BLaER1 treated with 17β-estradiol and CSF1 and Interleukin-3, amounts not matched to agents 10 nM and 100 nM (cell line): ENCODE data around the gene TRIM7.

Experiments used
- H3K27ac ChIP-seq, 11 experiments: shearing (Covaris generic); formaldehyde crosslinking; 2 replicates each; pipeline ENCODE4 v1.8.1; 2022
- H3K27me3 ChIP-seq, 11 experiments: shearing (Covaris generic); formaldehyde crosslinking; 2 replicates each; pipeline ENCODE4 v1.8.1; 2022
- H3K36me3 ChIP-seq, 11 experiments: shearing (Covaris generic); formaldehyde crosslinking; 2 replicates each; pipeline ENCODE4 v1.8.1; 2022
- H3K4me1 ChIP-seq, 10 experiments: shearing (Covaris generic); formaldehyde crosslinking; 2 replicates each; pipeline ENCODE4 v1.8.1; 2022
- H3K4me2 ChIP-seq, 11 experiments: shearing (Covaris generic); formaldehyde crosslinking; 2 replicates each; pipeline ENCODE4 v1.8.1; 2022
- H3K4me3 ChIP-seq, 10 experiments: shearing (Covaris generic); formaldehyde crosslinking; 2 replicates each; pipeline ENCODE4 v1.8.1; 2022
- H3K9ac ChIP-seq, 11 experiments: shearing (Covaris generic); formaldehyde crosslinking; 2 replicates each; pipeline ENCODE4 v1.8.1; 2022
- H3K9me3 ChIP-seq, 11 experiments: shearing (Covaris generic); formaldehyde crosslinking; replicated peaks in 1 of 11; 2 replicates each; pipeline ENCODE4 v1.8.1; 2022
- H4K20me1 ChIP-seq, 11 experiments: shearing (Covaris generic); formaldehyde crosslinking; 2 replicates each; pipeline ENCODE4 v1.8.1; 2022
- Cebpa-rat ChIP-seq, 11 experiments: shearing (Covaris generic); IDR thresholded peaks; 2 replicates each; pipeline ENCODE4 v1.8.1; 2022

Gene TRIM7

GRCh38 chr5:181203777-181204112 is 1.3 kb downstream of the TRIM7 start:
- Histone ChIP-seq H3K9ac (peak overlapping the region in 6 of 11 experiments; percentile 38 to 78 (median 70); a peak in 10 of 22 replicates), H3K9me3 (no peaks in the 10 kb centered on the region)

GRCh38 chr5:181203093-181203711 is 1.8 kb downstream of the TRIM7 start:
- H3K27ac ChIP-seq: no peak overlapping the region
- H3K4me2 ChIP-seq: peak overlapping the region; percentile 95 to 100 (median 99)
- H3K27me3 ChIP-seq: peaks cover 40 to 78% (median 69%) of the 10 kb centered on the region in 11 experiments

More at GRCh38 chr5:181203777-181204112, 1.3 kb downstream of the TRIM7 start:
- TF ChIP-seq Cebpa-rat (IDR thresholded peaks at IDR 0.05): no peak
- H3K27me3 ChIP-seq: peaks cover 40 to 80% (median 69%) of the 10 kb centered on the region in 11 experiments
- no peak overlapping the region for H3K27ac ChIP-seq
- H3K4me3 ChIP-seq: peak overlapping the region; percentile 61 to 75 (median 71)
- H4K20me1 ChIP-seq: peaks cover 0 to 30% (median 19%) of the 10 kb centered on the region in 11 experiments; a peak in 15 of 22 replicates
- H3K4me1 ChIP-seq: peaks cover 29 to 61% (median 47%) of the 10 kb centered on the region in 10 experiments
- H3K36me3 ChIP-seq: no peaks in the 10 kb centered on the region
- H3K4me2 ChIP-seq: peak overlapping the region; percentile 95 to 100 (median 99)

DNA sequence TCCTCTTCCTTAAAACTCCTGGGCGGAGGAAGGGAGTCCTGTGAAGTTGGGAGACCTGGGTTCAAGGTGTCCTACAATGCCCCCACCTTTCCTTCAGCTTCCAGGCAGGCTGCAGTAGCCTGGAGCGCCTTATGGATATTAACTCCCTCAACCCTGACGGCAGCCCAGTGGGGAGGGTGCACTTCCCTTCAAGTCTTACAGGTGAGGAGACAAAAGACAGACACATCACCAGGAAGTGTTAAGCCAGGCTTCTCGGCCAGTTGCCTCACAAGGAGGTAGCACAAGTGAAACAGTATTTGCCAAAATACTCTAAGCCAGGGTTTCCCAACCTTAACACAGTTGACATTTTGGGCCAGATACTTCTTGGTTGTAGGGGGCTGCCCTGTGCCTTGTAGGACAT is 4.2 kb downstream of the TRIM7 start:
- Histone ChIP-seq H3K4me3 (no peak overlapping the region), H3K9ac (no peak overlapping the region), H4K20me1 (peaks cover 0 to 24% (median 12%) of the 10 kb centered on the region in 11 experiments; a peak in 14 of 22 replicates), H3K4me1 (peaks cover 24 to 67% (median 58%) of the 10 kb centered on the region in 10 experiments), H3K27me3 (peaks cover 32 to 54% (median 51%) of the 10 kb centered on the region in 11 experiments), H3K27ac (no peak overlapping the region), H3K36me3 (no peaks in the 10 kb centered on the region), H3K4me2 (0 out of 22 replicates have a peak overlapping the region, but pooled peaks of 3 of the 11 experiments have one; percentile 1 to 9 (median 6)), H3K9me3 (no peaks in the 10 kb centered on the region)
- TF ChIP-seq Cebpa-rat (IDR thresholded peaks at IDR 0.05): no peak

More at GRCh38 chr5:181203093-181203711, 1.8 kb downstream of the TRIM7 start:
- H3K4me1 ChIP-seq: peaks cover 31 to 66% (median 52%) of the 10 kb centered on the region in 10 experiments
- no peaks in the 10 kb centered on the region for H3K36me3 ChIP-seq
- H3K9ac ChIP-seq: no peak overlapping the region; a peak in 1 of 22 replicates
- peaks cover 0 to 30% (median 19%) of the 10 kb centered on the region in 11 experiments; a peak in 15 of 22 replicates for H4K20me1 ChIP-seq
- no peaks in the 10 kb centered on the region for H3K9me3 ChIP-seq
- peak in 6 of 11 experiments; percentile 47 to 89 (median 72); a peak in 11 of 22 replicates for TF ChIP-seq Cebpa-rat (IDR thresholded peaks at IDR 0.05)
- peak overlapping the region in 8 of 10 experiments; percentile 62 to 75 (median 72); a peak in 9 of 20 replicates for H3K4me3 ChIP-seq

DNA sequence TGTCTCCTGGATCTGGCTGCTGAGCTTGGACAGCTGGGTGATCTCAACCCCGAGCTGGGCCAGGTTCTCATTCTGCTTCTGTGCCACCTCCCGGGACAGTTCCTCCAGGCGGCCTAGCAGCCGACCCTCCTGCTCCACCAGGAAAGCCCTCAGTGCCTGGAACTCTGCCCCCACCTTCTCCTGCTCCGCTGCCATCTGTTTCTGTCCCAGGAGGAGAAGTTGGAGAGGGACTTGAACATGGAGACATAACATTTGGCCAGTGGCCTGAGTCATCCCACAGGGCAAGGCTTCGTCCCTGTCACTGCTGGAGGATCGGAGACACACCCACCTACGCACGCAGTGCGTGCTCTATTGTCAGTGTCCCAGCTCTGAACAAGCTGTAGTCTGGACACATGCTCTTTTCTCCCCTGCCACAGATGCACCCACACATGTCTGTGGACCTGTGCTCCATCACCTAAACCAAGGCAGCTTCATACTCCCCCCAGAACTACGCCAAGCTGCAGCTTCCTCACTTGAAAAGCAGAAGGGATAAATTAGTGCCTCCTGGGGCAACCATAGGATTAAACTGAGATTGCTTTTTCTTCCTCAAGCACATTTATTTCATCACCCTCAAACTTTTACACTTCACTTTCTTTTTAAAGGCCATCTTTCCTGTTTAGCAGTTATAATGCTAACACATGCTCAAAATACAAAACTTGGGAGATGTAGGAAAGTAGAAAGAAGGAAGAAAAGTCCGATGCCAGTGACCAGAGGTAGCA is 4.9 kb downstream of the TRIM7 start:
- peaks cover 0 to 16% (median 6%) of the 10 kb centered on the region in 11 experiments; a peak in 10 of 22 replicates for H4K20me1 ChIP-seq
- TF ChIP-seq Cebpa-rat (IDR thresholded peaks at IDR 0.05): no peak
- H3K4me3 ChIP-seq: no peak overlapping the region
- no peak overlapping the region for H3K9ac ChIP-seq
- H3K9me3 ChIP-seq: no peaks in the 10 kb centered on the region
- 0 out of 22 replicates have a peak overlapping the region, but pooled peaks of 3 of the 11 experiments have one; percentile 1 to 9 (median 6) for H3K4me2 ChIP-seq
- H3K36me3 ChIP-seq: no peaks in the 10 kb centered on the region
- H3K27ac ChIP-seq: no peak overlapping the region
- peaks cover 24 to 47% (median 44%) of the 10 kb centered on the region in 11 experiments for H3K27me3 ChIP-seq
- H3K4me1 ChIP-seq: peaks cover 18 to 60% (median 50%) of the 10 kb centered on the region in 10 experiments

- H3K4me2 ChIP-seq: peak overlapping the region; percentile 32 to 76 (median 60); a peak in 20 of 22 replicates
Observed at GRCh38 chr5:181198905-181199519, 6.0 kb downstream of the TRIM7 start.

DNA sequence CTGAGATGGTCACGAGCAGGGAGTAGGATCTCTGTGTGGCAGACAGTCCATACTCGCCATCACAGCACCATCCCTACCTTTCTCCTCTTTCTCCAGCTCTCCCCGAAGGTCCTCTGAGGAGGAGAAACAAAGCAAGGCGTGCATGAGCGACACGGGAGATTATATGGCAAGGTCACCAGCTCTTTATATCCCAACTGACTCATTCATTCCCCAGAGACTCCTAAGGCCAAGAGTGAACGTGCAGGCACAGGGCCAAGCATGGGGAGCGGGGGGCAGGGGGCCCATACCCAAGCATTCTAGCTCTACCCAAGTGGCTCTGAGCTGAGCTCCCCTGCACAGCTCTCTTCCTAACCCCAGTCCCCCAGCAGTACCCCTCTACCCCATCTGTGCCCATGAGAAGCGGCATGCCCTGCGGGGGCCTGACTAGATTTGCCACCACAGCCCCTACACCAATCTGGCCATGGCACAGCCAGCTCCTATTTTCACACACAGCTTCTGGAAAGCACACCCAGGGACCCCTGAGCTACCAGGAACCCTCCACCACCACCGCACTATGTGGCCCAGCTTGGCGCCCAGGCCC is 6.8 kb downstream of the TRIM7 start:
- Histone ChIP-seq H3K9ac (no peak overlapping the region), H3K9me3 (no peaks in the 10 kb centered on the region), H3K4me3 (no peak overlapping the region), H4K20me1 (peaks cover 0 to 9% (median 0%) of the 10 kb centered on the region in 11 experiments; a peak in 3 of 22 replicates), H3K27ac (no peak overlapping the region), H3K27me3 (peaks cover 6 to 28% (median 25%) of the 10 kb centered on the region in 11 experiments), H3K4me2 (peak overlapping the region in 9 of 11 experiments; percentile 46 to 76 (median 60); a peak in 18 of 22 replicates), H3K4me1 (peaks cover 19 to 51% (median 41%) of the 10 kb centered on the region in 10 experiments), H3K36me3 (no peaks in the 10 kb centered on the region; a peak in 1 of 22 replicates)
- TF ChIP-seq Cebpa-rat (IDR thresholded peaks at IDR 0.05): no peak

More at GRCh38 chr5:181198905-181199519, 6.0 kb downstream of the TRIM7 start:
- H3K4me3 ChIP-seq: no peak overlapping the region
- no peak overlapping the region for H3K27ac ChIP-seq
- H3K27me3 ChIP-seq: peaks cover 14 to 36% (median 33%) of the 10 kb centered on the region in 11 experiments
- no peaks in the 10 kb centered on the region; a peak in 1 of 22 replicates for H3K36me3 ChIP-seq
- H3K4me1 ChIP-seq: peaks cover 18 to 51% (median 41%) of the 10 kb centered on the region in 10 experiments
- no peaks in the 10 kb centered on the region for H3K9me3 ChIP-seq
- TF ChIP-seq Cebpa-rat (IDR thresholded peaks at IDR 0.05): no peak
- H3K9ac ChIP-seq: no peak overlapping the region
- peaks cover 0 to 15% (median 4%) of the 10 kb centered on the region in 11 experiments; a peak in 5 of 22 replicates for H4K20me1 ChIP-seq

DNA sequence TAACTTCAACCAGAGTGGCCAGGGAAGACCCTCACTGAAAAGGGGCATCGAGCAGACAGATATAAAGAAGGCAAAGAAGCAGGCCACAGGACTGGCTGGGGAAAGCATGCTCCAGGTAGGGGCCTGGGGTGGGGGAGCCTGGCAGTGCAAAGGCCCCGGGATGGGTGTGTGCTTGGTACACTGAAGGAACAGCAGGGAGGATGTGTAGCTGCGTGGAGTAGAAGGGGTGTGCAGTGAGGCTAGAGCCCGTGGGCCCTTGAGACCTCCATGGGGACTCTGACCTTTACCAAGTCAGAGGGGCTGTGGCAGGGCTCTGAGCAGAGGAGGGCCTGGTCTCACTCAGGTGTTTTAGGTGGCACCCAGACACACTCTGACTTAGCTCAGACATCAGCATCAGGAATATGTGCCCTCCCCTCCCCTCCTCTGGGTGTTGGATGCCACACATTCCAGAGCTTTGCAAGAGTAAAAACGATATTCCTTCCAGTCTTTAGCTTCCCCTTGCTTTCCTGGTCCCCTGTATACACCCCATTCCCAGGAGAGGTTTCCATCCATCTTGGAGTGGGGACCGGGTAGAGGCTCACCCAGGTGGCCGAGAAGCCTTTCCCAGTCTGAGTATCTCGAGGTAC is 7.6 kb downstream of the TRIM7 start:
- no peak overlapping the region for H3K4me3 ChIP-seq
- peaks cover 27 to 56% (median 46%) of the 10 kb centered on the region in 10 experiments for H3K4me1 ChIP-seq
- H3K9me3 ChIP-seq: no peaks in the 10 kb centered on the region
- TF ChIP-seq Cebpa-rat (IDR thresholded peaks at IDR 0.05): no peak
- H3K36me3 ChIP-seq: no peaks in the 10 kb centered on the region; a peak in 1 of 22 replicates
- no peak overlapping the region for H3K9ac ChIP-seq
- peaks cover 0 to 9% (median 0%) of the 10 kb centered on the region in 11 experiments; a peak in 2 of 22 replicates for H4K20me1 ChIP-seq
- H3K27ac ChIP-seq: no peak overlapping the region
- H3K27me3 ChIP-seq: peaks cover 0 to 21% (median 18%) of the 10 kb centered on the region in 11 experiments; a peak in 17 of 22 replicates
- H3K4me2 ChIP-seq: peak overlapping the region in 9 of 11 experiments; percentile 4 to 76 (median 60); a peak in 16 of 22 replicates
